IPS DF 6.9 (cell line): Measurements from ENCODE around the gene PSMD9.

Experiments used
- DNase-seq: peaks from one replicate; pipeline ENCODE4 v3.0.0-alpha.2; 2013; ENCODE audit warnings: low read depth, low spot score
- H3K27ac ChIP-seq: one replicate; pipeline ENCODE4 v1.5.1; 2013; ENCODE audit warnings: low read length, control low read depth
- H3K27me3 ChIP-seq: 2 replicates; pipeline ENCODE4 v1.6.1; 2013; ENCODE audit warnings: mild to moderate bottlenecking, low read length; ENCODE audit not compliant: control insufficient read depth, insufficient read depth
- H3K36me3 ChIP-seq: 2 replicates; pipeline ENCODE4 v1.6.1; 2013; ENCODE audit warnings: low read length; ENCODE audit not compliant: control insufficient read depth, insufficient read depth
- H3K4me1 ChIP-seq: 2 replicates; pipeline ENCODE4 v1.6.1; 2013; ENCODE audit warnings: low read length; ENCODE audit not compliant: control insufficient read depth, insufficient read depth
- H3K4me3 ChIP-seq: 2 replicates; pipeline ENCODE4 v1.5.1; 2013; ENCODE audit warnings: mild to moderate bottlenecking, low read length
- H3K9me3 ChIP-seq: 2 replicates; pipeline ENCODE4 v1.6.1; 2013; ENCODE audit warnings: low read length, inconsistent platforms; ENCODE audit not compliant: control insufficient read depth, insufficient read depth
- WGBS: extraction: QIAGEN DNeasy Blood & Tissue Kit; methylation state at CpG from one replicate; pipeline ENCODE4 v1.1.7; 2013; ENCODE audit warnings: mixed read lengths, missing lambda C conversion rate; ENCODE audit not compliant: insufficient read length, insufficient coverage; 5-methylcytosine and 5-hydroxymethylcytosine counted together

Gene PSMD9

DNA sequence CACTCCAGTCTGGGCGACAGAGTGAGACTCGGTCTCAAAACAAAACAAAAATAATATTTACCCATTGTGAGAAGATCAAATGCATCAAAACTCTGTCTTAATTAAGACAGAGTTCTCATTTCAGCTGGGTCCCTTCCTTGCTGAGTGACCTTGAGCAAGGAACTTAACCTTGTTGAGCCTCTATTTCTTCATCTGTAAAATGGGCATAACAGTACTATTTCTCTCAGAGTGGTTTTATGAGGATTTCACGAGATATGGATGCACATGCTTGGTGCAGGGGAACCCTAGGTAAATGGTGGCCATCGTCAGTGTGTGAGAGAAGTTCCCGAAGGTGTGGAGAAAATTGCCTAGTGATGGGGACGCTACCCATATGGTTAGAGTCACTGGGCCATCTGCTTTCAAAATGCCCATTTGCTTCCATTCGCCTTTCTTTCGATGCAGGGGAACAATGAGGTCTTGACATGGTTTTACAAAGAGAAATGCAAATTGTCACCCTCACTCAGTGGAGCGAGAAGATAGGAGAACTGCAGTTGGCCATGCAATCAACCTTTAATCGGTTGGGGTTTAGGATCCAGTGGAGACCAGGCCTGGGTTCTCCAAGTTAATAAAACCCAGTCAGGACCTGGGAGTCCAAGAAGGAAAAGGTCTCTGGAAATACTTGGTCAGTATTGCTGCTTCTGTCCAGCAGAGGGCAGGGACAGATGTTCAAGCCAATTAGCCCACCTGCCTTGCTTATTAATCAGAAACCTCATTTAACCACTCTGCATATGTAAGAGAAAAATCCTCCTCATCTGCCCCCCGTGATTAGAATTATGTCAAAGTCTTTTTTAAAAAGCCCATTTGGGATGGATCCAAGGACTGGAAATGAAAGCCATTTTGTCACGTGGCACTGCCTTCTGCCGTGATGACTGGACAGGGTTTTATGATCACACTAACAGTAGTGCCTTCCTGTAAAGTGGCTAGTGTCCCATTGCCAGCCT lies 67.0 kb downstream of the PSMD9 start:
- no peak overlapping the region for H3K4me3 ChIP-seq
- H3K9me3 ChIP-seq, result no peaks in the 10 kb centered on the region
- H3K4me1 ChIP-seq, result peaks cover 1% of the 10 kb centered on the region; the same call in 1 of the 2 replicates
- H3K36me3 ChIP-seq, result no peaks in the 10 kb centered on the region
- H3K27ac ChIP-seq, result no peak overlapping the region
- H3K27me3 ChIP-seq, result no peaks in the 10 kb centered on the region
- WGBS, result no CpG with 5 or more reads among the region's 13 CpGs
- no peak for DNase-seq

DNA sequence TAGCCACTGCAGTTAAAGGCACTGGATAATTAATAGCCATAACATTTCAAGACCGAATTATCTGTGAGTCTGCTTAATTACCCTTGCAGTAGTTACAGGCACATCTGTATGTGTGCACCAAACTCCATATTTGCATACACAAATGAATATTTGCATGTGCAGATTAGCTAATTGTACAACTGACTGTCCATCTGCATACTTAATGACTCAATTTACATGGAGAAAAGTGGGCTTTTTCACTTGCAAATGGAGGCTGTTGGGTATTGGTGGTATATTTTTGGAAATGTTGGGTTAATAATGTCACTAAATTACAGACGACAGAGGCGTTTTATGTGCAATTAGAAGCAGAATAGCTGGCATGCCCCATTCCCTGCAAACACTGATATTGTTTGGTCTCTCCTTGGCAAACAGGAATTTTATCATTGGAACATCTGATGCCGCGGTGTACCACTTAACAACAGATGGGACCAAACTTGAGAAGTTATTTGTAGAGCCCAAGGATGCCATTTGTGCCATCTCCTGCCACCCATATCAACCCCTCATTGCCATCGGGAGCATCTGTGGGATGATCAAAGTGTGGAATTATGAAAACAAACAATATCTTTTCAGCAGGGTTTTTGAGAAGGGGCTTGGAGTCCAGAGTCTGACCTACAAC lies 69.4 kb downstream of the PSMD9 start:
- Histone ChIP-seq H3K4me1 (peaks cover 1% of the 10 kb centered on the region; the same call in 1 of the 2 replicates), H3K27ac (no peak overlapping the region), H3K9me3 (no peaks in the 10 kb centered on the region), H3K36me3 (no peaks in the 10 kb centered on the region), H3K27me3 (no peaks in the 10 kb centered on the region), H3K4me3 (no peak overlapping the region)
- DNase-seq, result no peak
- WGBS, result 100% methylated on average over 2 of the region's 6 CpGs

DNA sequence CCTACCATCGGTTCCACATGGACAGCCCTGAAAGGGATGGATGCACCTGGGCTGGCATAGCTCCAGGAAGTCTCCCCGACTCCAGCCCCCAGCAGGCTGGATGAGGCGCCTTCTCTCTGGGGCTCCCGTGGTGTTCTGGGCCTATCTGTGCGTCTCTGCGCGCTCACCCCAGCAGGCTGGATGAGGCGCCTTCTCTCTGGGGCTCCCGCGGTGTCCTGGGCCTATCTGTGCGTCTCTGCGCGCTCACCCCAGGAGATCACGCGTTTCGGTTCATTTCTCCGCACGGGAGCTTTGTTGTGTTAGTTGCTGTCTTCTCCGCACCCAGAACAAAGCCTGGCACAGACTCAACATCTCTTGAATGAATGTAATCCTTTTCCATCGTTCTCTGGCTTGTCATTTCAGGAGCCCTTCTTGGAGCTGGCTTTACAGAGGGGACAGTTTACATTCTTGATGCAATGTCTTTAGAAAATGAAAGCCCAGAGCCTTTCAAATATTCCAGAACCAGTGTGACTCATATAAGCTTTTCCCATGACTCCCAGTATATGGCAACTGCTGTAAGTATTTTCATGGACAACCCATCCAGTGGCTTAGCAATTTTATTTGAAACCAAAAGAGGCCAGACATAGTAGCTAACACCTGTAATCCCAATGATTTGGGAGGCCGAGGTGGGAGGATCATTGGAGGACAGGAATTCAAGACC lies 70.1 kb downstream of the PSMD9 start:
- Histone ChIP-seq H3K4me3 (no peak overlapping the region), H3K4me1 (peaks cover 1% of the 10 kb centered on the region; the same call in 1 of the 2 replicates), H3K9me3 (no peaks in the 10 kb centered on the region), H3K27me3 (no peaks in the 10 kb centered on the region), H3K36me3 (no peaks in the 10 kb centered on the region), H3K27ac (no peak overlapping the region)
- DNase-seq, result no peak
- no CpG with 5 or more reads among the region's 21 CpGs for WGBS

DNA sequence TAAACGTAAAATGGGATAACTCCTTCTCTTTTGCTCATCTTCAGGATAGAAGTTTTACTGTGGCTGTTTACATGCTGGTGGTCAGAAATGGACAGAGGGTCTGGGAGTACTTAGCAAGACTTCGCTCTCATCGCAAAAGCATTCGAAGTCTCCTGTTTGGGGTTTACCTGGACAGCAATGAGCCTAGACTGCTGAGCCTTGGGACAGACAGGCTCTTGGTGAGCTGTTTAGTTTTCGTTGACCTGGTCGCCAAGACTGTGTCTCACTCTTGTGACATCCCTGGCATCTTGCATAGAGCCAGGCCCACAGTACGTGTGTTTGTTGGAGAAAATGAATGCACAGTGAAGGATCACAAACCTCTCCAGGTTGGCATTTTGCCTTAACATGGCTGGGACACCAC lies 72.0 kb downstream of the PSMD9 start:
- Histone ChIP-seq H3K27ac (no peak overlapping the region), H3K4me3 (no peak overlapping the region), H3K27me3 (no peaks in the 10 kb centered on the region), H3K4me1 (peaks cover 1% of the 10 kb centered on the region; the same call in 1 of the 2 replicates), H3K36me3 (no peaks in the 10 kb centered on the region), H3K9me3 (no peaks in the 10 kb centered on the region)
- DNase-seq, result no peak
- no CpG with 5 or more reads among the region's 7 CpGs for WGBS

DNA sequence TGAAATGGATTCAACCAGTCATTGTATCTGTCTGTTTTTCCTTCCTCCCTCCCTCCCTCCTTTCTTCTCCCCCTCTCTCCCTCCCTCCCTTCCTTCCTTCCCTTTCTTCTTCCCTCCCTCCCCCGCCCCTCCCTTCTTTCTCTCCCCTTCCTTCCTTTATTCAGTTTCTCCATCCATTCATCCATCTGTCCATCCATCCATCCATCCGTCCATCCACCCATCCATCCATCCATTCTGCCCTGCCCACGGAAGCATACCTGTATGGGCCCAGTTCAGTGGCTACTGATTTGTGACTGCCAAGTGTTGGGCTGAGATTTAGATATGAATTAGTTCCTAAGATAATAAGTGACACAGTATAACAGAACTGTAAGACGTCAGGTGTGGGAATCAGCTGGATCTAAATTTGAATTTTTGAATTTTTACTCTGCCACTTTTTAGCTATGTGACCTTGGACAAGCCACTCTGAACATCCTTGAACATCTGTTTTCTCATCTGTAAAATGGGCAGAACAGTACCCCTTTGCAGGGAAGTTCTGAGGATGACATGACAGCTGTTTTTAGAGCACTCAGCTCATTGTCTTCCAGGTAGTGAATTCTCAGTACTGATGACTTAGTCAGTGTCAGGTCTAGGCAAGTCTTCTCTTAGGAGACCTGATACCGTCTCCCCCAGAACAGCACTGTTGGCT lies 72.7 kb downstream of the PSMD9 start:
- Histone ChIP-seq H3K36me3 (no peaks in the 10 kb centered on the region), H3K27me3 (no peaks in the 10 kb centered on the region), H3K4me3 (no peak overlapping the region), H3K9me3 (no peaks in the 10 kb centered on the region), H3K4me1 (peaks cover 1% of the 10 kb centered on the region; the same call in 1 of the 2 replicates), H3K27ac (no peak overlapping the region)
- no CpG with 5 or more reads among the region's 5 CpGs for WGBS
- no peak for DNase-seq

DNA sequence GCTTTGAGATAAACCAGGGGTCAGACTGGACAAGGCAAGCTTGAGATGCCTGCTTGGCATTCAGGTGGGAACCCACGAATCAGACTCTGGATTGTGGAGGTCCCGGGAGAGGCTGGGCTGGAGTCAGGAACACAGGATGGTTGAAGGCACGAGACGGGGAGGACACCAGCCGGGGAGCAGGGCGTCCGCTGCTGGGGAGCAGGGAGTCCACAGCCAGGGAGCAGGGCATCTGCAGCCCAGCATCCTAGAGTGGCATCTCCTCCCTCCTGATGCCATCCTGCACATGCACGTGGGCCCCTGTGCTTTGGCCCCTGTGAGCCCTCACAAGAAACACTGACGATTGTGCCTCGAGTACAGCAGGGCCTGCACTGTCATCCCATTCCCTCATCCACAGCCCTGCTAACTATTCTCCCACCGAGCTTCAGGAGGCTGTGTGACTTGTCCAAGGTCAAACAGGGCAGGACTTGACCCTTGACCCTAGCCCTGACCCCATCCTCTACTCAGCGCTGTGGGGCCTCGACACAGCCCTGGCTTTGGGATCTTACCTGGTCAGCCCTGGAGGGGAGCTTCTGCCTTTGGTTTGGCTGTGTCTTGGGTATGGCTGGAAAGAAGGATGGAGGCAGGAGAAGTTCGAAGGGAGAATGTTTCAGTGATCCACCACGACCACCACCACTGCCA lies 74.9 kb downstream of the PSMD9 start:
- no CpG with 5 or more reads among the region's 15 CpGs for WGBS
- Histone ChIP-seq H3K36me3 (no peaks in the 10 kb centered on the region), H3K4me1 (no peaks in the 10 kb centered on the region), H3K27ac (no peak overlapping the region), H3K9me3 (no peaks in the 10 kb centered on the region), H3K4me3 (no peak overlapping the region), H3K27me3 (no peaks in the 10 kb centered on the region)
- no peak for DNase-seq

DNA sequence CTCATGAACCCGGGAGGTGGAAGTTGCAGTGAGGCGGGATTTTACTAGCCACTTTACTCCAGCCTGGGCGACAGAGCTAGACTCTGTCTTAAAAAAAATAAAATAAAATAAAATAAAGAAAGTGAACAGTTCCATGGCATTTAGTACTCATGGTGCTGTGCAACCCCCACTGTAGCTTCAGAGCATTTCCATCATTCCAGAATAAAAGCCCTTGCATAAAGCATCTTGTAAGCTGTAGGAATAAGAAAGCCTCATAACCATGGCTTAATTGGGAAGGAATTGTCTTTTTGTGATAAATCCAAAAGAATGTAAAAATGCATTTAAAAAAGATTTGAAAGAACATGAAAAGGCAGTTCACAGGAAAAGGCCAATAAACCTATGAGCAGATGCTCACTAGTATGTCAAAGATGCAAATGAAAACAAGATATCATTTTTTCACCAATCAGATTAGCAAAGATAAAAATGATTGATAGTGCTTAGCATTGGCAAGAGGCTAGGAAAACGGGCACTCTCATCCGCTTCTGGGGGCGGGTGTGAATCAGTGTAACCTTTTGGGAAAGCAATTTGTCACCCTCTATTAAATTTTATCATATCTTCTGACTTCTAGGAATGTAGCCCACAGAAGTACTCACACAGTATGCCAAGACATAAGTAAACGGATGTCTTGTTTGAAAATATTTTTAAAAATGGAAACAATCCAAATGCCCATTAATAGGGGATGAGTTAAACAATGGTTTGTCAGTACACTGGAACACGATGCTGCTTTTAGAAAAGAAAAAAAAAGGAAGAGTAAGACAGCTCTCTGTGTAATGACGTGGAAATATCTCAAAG lies 76.4 kb downstream of the PSMD9 start:
- DNase-seq, result no peak
- Histone ChIP-seq H3K27me3 (no peaks in the 10 kb centered on the region), H3K36me3 (no peaks in the 10 kb centered on the region), H3K4me1 (no peaks in the 10 kb centered on the region), H3K27ac (no peak overlapping the region), H3K9me3 (no peaks in the 10 kb centered on the region), H3K4me3 (no peak overlapping the region)
- no CpG with 5 or more reads among the region's 9 CpGs for WGBS

DNA sequence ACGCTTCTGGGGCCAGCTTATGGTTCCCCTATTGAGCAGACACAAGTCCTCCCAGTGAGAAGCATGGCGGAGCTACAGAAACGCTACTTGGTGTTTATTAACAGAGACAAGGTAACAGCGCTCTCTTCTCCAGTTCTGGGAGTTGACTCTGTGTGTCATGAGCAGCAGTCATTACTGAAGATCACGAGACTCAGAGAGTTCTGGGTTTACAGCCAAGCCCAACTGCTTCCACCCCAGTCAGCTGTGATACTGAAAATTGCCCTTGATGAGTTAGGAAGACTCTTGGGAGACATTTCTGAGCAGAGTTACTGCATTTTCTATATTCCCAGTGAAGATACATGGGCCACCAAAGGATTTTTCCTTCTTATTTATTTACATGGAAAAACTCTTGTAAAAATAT lies 78.4 kb downstream of the PSMD9 start:
- WGBS, result no CpG with 5 or more reads among the region's 5 CpGs
- H3K4me3 ChIP-seq, result no peak overlapping the region
- H3K36me3 ChIP-seq, result no peaks in the 10 kb centered on the region
- H3K27ac ChIP-seq, result no peak overlapping the region
- no peak for DNase-seq
- H3K9me3 ChIP-seq, result no peaks in the 10 kb centered on the region
- no peaks in the 10 kb centered on the region for H3K4me1 ChIP-seq
- no peaks in the 10 kb centered on the region for H3K27me3 ChIP-seq
